Testis (tissue), 3 donors: Measurements from ENCODE around the gene HLF. TPM values are rescaled to one million over a fixed set of nuclear protein-coding genes. Genes with fewer than 3 reads are reported as not detected.

Experiments
- DNase-seq: peaks from one replicate; pipeline ENCODE4 v3.0.0-alpha.2; 2019
- H3K27ac ChIP-seq, 2 donors: fragments of 200-600 bp; sonication (generic); one replicate each; pipeline ENCODE4 v1.5.1; 2019
- H3K27me3 ChIP-seq: fragments of 200-600 bp; sonication (generic); one replicate; pipeline ENCODE4 v1.5.1; 2019
- H3K36me3 ChIP-seq: fragments of 200-600 bp; sonication (generic); one replicate; pipeline ENCODE4 v1.5.1; 2017; ENCODE audit warnings: low read depth; ENCODE audit errors: missing control alignments
- H3K4me1 ChIP-seq: fragments of 200-600 bp; sonication (generic); one replicate; pipeline ENCODE4 v1.5.1; 2019
- H3K4me3 ChIP-seq, 2 donors: fragments of 200-600 bp; sonication (generic); one replicate each; pipeline ENCODE4 v1.5.1; 2017 to 2019
- H3K9me3 ChIP-seq: fragments of 200-600 bp; sonication (generic); one replicate; pipeline ENCODE4 v1.5.1; 2017
- POLR2A ChIP-seq: fragments of 450-650 bp; IDR thresholded peaks from one replicate; pipeline ENCODE4 v1.6.1; 2017; ENCODE audit warnings: antibody characterized with exemption, mild to moderate bottlenecking, moderate library complexity
- WGBS, 2 donors: methylation state at CpG; one replicate each; pipeline ENCODE4 v1.1.5; 2018; 5-methylcytosine and 5-hydroxymethylcytosine counted together
- intact Hi-C: fragments of 100-400 bp; cut with DNase I; formaldehyde crosslinking; loops from one replicate; pipeline ENCODE4 v1.15.1; 2023; ENCODE audit warnings: low total_unique reads
- polyA plus RNA-seq: library from polyadenylated mRNA; stranded (reverse); fragments of 350-450 nt; fragmentation: Illumina TruSeq; extraction: RNeasy Lipid Tissue Mini Kit (QIAGEN cat#74804); gene quantifications from one replicate; pipeline ENCODE4 v1.2.3, GENCODE V29; 2014; ENCODE audit warnings: low read depth, low replicate concordance; ENCODE audit not compliant: insufficient read depth
- total RNA-seq, 2 donors: library from RNA; depleted of rRNA; stranded (reverse); fragments of >200 nt; gene quantifications; one replicate each; pipeline ENCODE4 v1.2.3, GENCODE V29; 2016
- TF ChIP-seq, protein P1 (sequence below), 3 experiments: fragments of 450-650 bp in 2 of 3; fragments of 200-600 bp in 1 of 3; sonication (generic) in 1 of 3; IDR thresholded peaks; one replicate each; pipeline ENCODE4 v1.5.1; 2016 to 2019; ENCODE audit warnings: antibody characterized with exemption in 3 of 3, mild to moderate bottlenecking in 2 of 3, moderate library complexity in 1 of 3

The HLF gene
- total and polyA plus RNA-seq, 3 donors from 2014 or later, result 7.0 to 23.4 (median 14.5) TPM

GRCh38 chr17:55350825-55351205 lies 86.1 kb downstream of the HLF start:
- no peak for DNase-seq
- WGBS, 2 donors, result 59 to 72% methylated on average over 2 of the region's 2 CpGs
- no peak overlapping the region for H3K27ac ChIP-seq

GRCh38 chr17:55351226-55351625 lies 86.5 kb downstream of the HLF start:
- intact Hi-C loops, result loop anchor here (5.0 kb wide), 1 partner anchor 359 kb away; no protein-coding TSS in a partner anchor
- no peak for DNase-seq
- Histone ChIP-seq H3K9me3 (no peaks in the 10 kb centered on the region), H3K36me3 (no peaks in the 10 kb centered on the region), H3K4me3 (no peak overlapping the region), H3K4me1 (no peaks in the 10 kb centered on the region), H3K27me3 (no peaks in the 10 kb centered on the region), H3K27ac (no peak overlapping the region)
- TF ChIP-seq, protein P1, sequence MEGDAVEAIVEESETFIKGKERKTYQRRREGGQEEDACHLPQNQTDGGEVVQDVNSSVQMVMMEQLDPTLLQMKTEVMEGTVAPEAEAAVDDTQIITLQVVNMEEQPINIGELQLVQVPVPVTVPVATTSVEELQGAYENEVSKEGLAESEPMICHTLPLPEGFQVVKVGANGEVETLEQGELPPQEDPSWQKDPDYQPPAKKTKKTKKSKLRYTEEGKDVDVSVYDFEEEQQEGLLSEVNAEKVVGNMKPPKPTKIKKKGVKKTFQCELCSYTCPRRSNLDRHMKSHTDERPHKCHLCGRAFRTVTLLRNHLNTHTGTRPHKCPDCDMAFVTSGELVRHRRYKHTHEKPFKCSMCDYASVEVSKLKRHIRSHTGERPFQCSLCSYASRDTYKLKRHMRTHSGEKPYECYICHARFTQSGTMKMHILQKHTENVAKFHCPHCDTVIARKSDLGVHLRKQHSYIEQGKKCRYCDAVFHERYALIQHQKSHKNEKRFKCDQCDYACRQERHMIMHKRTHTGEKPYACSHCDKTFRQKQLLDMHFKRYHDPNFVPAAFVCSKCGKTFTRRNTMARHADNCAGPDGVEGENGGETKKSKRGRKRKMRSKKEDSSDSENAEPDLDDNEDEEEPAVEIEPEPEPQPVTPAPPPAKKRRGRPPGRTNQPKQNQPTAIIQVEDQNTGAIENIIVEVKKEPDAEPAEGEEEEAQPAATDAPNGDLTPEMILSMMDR (IDR thresholded peaks at IDR 0.05), result no peak
- TF ChIP-seq POLR2A, result no peak
- WGBS, 2 donors, result 85 to 93% methylated on average over 1 of the region's 1 CpG

More at GRCh38 chr17:55350825-55351205, 86.1 kb downstream of the HLF start:
- no peak overlapping the region for H3K4me3 ChIP-seq
- intact Hi-C loops, result loop anchor here (5.0 kb wide), 1 partner anchor 359 kb away; no protein-coding TSS in a partner anchor
- H3K4me1 ChIP-seq, result no peaks in the 10 kb centered on the region
- no peaks in the 10 kb centered on the region for H3K36me3 ChIP-seq
- H3K9me3 ChIP-seq, result no peaks in the 10 kb centered on the region
- no peaks in the 10 kb centered on the region for H3K27me3 ChIP-seq
- TF ChIP-seq POLR2A, result no peak
- TF ChIP-seq, protein P1 (IDR thresholded peaks at IDR 0.05), result no peak

DNA sequence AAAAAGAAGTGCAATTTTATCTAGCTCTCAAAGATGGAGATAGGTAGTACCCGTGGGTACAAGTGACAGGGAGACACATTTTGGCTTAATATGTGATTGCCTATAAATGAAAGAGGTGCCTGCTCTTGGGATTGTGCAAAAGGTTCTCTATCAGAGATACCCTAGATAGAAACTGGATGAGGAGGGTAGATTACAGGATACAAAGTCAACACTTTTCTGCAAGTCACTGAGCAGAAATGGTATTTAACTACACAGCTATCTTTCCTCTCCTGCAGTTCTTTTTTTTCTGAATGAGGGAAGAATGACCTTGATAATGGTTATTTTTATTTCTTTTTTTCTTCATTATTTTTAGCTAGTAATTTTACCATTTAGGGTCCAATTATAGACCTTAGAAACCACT lies 89.2 kb downstream of the HLF start:
- intact Hi-C loops, result loop anchor here (5.0 kb wide), 1 partner anchor 362 kb away; no protein-coding TSS in a partner anchor
- no peaks in the 10 kb centered on the region for H3K36me3 ChIP-seq
- WGBS, 2 donors, result 52 to 55% methylated on average over 1 of the region's 1 CpG
- TF ChIP-seq, protein P1 (IDR thresholded peaks at IDR 0.05), result no peak
- no peak for TF ChIP-seq POLR2A
- H3K9me3 ChIP-seq, result no peaks in the 10 kb centered on the region
- no peaks in the 10 kb centered on the region for H3K4me1 ChIP-seq
- H3K27me3 ChIP-seq, result no peaks in the 10 kb centered on the region
- no peak for DNase-seq
- H3K27ac ChIP-seq, result no peak overlapping the region
- H3K4me3 ChIP-seq, result no peak overlapping the region

- no peak overlapping the region for H3K27ac ChIP-seq
- no peaks in the 10 kb centered on the region for H3K4me1 ChIP-seq
- WGBS, 2 donors, result 90 to 91% methylated on average over 2 of the region's 2 CpGs
- H3K9me3 ChIP-seq, result no peaks in the 10 kb centered on the region
- no peaks in the 10 kb centered on the region for H3K27me3 ChIP-seq
- DNase-seq, result no peak
- no peak overlapping the region for H3K4me3 ChIP-seq
- no peaks in the 10 kb centered on the region for H3K36me3 ChIP-seq
- intact Hi-C loops, result loop anchor here (5.0 kb wide), 1 partner anchor 363 kb away; no protein-coding TSS in a partner anchor
- TF ChIP-seq, protein P1 (IDR thresholded peaks at IDR 0.05), result no peak
Measured at GRCh38 chr17:55354941-55355340, 90.2 kb downstream of the HLF start.
